Measurements from ENCODE around the gene FGFR3.

FGFR3 gene

GRCh38 chr4:1744552-1744951 is 48.5 kb upstream of the FGFR3 start:
- H3F3A ChIP-seq (ENCODE audit: insufficient read depth, low read length) = peaks cover 9% of the 10 kb centered on the region; the same call in 1 of the 2 replicates
- 0 out of 2 replicates have a peak, but pooled peaks cover 3% of the 10 kb centered on the region for H3K27me3 ChIP-seq (replicated peaks; ENCODE audit: insufficient read depth, low read length)
- H3K27ac ChIP-seq (ENCODE audit: low read length) = no peak overlapping the region
- H2AFZ ChIP-seq (ENCODE audit: low read length) = no peak overlapping the region
- H3K4me3 ChIP-seq (ENCODE audit: low read length) = no peak overlapping the region
- no peaks in the 10 kb centered on the region for H3K9me2 ChIP-seq (replicated peaks; ENCODE audit: insufficient read depth, low read length)
- H3K9me3 ChIP-seq (replicated peaks; ENCODE audit: insufficient read depth, low read length) = no peaks in the 10 kb centered on the region
- no peaks in the 10 kb centered on the region for H3K79me2 ChIP-seq (ENCODE audit: low read length)
- DNase-seq = no peak
- no peak overlapping the region for H3K9ac ChIP-seq (ENCODE audit: low read length)
- no peaks in the 10 kb centered on the region for H4K20me1 ChIP-seq (ENCODE audit: insufficient read depth, low read length)
- no peak overlapping the region for H3K4me2 ChIP-seq (ENCODE audit: low read depth, low read length)
- H3K4me1 ChIP-seq (ENCODE audit: low read length) = no peaks in the 10 kb centered on the region
- H3K36me3 ChIP-seq (replicated peaks; ENCODE audit: insufficient read depth, low read length) = no peaks in the 10 kb centered on the region
- TF ChIP-seq CTCF (IDR thresholded peaks at IDR 0.05; ENCODE audit: low read length) (no peak), EZH2phosphoT487 (IDR thresholded peaks at IDR 0.05; ENCODE audit: low read length) (no peak), EZH2 (optimal IDR thresholded peaks at IDR 0.05; ENCODE audit: low read depth, low read length) (no peak)

GRCh38 chr4:1745165-1745564 is 47.9 kb upstream of the FGFR3 start:
- Histone ChIP-seq H3K9me3 (replicated peaks; ENCODE audit: insufficient read depth, low read length) (no peaks in the 10 kb centered on the region), H3K79me2 (ENCODE audit: low read length) (no peaks in the 10 kb centered on the region), H3K36me3 (replicated peaks; ENCODE audit: insufficient read depth, low read length) (no peaks in the 10 kb centered on the region), H2AFZ (ENCODE audit: low read length) (no peak overlapping the region), H3K9ac (ENCODE audit: low read length) (no peak overlapping the region), H4K20me1 (ENCODE audit: insufficient read depth, low read length) (no peaks in the 10 kb centered on the region), H3K27ac (ENCODE audit: low read length) (no peak overlapping the region), H3K4me3 (ENCODE audit: low read length) (no peak overlapping the region), H3K4me2 (ENCODE audit: low read depth, low read length) (no peak overlapping the region), H3K4me1 (ENCODE audit: low read length) (no peaks in the 10 kb centered on the region), H3K27me3 (replicated peaks; ENCODE audit: insufficient read depth, low read length) (peaks cover 6% of the 10 kb centered on the region; the same call in 1 of the 2 replicates), H3K9me2 (replicated peaks; ENCODE audit: insufficient read depth, low read length) (no peaks in the 10 kb centered on the region), H3F3A (ENCODE audit: insufficient read depth, low read length) (peaks cover 9% of the 10 kb centered on the region; the same call in 1 of the 2 replicates)
- no peak for TF ChIP-seq EZH2 (optimal IDR thresholded peaks at IDR 0.05; ENCODE audit: low read depth, low read length)
- TF ChIP-seq EZH2phosphoT487 (IDR thresholded peaks at IDR 0.05; ENCODE audit: low read length) = no peak
- no peak for TF ChIP-seq CTCF (IDR thresholded peaks at IDR 0.05; ENCODE audit: low read length)
- DNase-seq = no peak

- Histone ChIP-seq H3K27me3 (replicated peaks; ENCODE audit: insufficient read depth, low read length) (peaks cover 11% of the 10 kb centered on the region; the same call in 1 of the 2 replicates), H3K9ac (ENCODE audit: low read length) (no peak overlapping the region), H2AFZ (ENCODE audit: low read length) (no peak overlapping the region), H3K4me3 (ENCODE audit: low read length) (no peak overlapping the region), H3F3A (ENCODE audit: insufficient read depth, low read length) (peaks cover 9% of the 10 kb centered on the region; the same call in 1 of the 2 replicates), H3K9me2 (replicated peaks; ENCODE audit: insufficient read depth, low read length) (no peaks in the 10 kb centered on the region), H3K27ac (ENCODE audit: low read length) (no peak overlapping the region), H3K79me2 (ENCODE audit: low read length) (no peaks in the 10 kb centered on the region), H3K4me1 (ENCODE audit: low read length) (no peaks in the 10 kb centered on the region), H3K36me3 (replicated peaks; ENCODE audit: insufficient read depth, low read length) (no peaks in the 10 kb centered on the region), H4K20me1 (ENCODE audit: insufficient read depth, low read length) (no peaks in the 10 kb centered on the region), H3K4me2 (ENCODE audit: low read depth, low read length) (no peak overlapping the region), H3K9me3 (replicated peaks; ENCODE audit: insufficient read depth, low read length) (no peaks in the 10 kb centered on the region)
- TF ChIP-seq CTCF (IDR thresholded peaks at IDR 0.05; ENCODE audit: low read length) = no peak
- TF ChIP-seq EZH2 (optimal IDR thresholded peaks at IDR 0.05; ENCODE audit: low read depth, low read length) = no peak
- TF ChIP-seq EZH2phosphoT487 (IDR thresholded peaks at IDR 0.05; ENCODE audit: low read length) = no peak
- no peak for DNase-seq
Observed at GRCh38 chr4:1745697-1746096, 47.4 kb upstream of the FGFR3 start.
